Right renal cortex interstitium (tissue), 3 donors: ENCODE measurements around the gene SDHAF4. TPM values are rescaled to one million over a fixed set of nuclear protein-coding genes. Genes with fewer than 3 reads are reported as not detected.
"Not testable (repeated sequence)": the region's sequence is repeated elsewhere in the genome, so short reads cannot be mapped to it uniquely, and the experiment has no call there.

Experiments used
- DNase-seq, 3 donors: peaks; one replicate each; pipeline ENCODE4 v3.0.0-alpha.2; 2013; ENCODE audit warnings: low read depth in 3 of 3, low spot score in 2 of 3
- polyA plus RNA-seq, 3 donors: library from polyadenylated mRNA; unstranded; fragments of 120-200 nt; gene quantifications; one replicate each; pipeline ENCODE4 v1.2.1, GENCODE V29; 2013; ENCODE audit not compliant: insufficient read length in 3 of 3

Gene SDHAF4
- polyA plus RNA-seq, 3 donors, result 15.8 to 21.6 (median 21.4) TPM

DNA sequence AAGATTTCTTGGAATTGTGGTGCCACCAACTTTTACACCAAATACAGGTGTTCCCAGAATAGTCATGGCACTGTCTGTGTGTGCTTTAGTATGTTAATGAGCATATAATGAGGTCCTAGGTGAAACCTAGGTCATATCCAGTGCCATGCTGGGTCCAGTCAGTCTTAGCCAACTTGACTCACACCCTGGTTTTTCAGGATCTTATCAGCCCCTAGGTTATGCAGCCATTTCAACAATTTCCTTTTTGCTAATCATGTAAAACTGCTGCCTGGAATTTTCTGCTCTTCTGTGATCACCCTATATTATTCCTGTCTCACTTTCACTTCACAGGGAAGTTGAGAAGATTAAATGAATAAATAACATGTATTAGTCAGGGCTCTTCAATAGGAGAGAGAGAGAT, 23.7 kb downstream of the SDHAF4 start:
- no peak for DNase-seq

DNA sequence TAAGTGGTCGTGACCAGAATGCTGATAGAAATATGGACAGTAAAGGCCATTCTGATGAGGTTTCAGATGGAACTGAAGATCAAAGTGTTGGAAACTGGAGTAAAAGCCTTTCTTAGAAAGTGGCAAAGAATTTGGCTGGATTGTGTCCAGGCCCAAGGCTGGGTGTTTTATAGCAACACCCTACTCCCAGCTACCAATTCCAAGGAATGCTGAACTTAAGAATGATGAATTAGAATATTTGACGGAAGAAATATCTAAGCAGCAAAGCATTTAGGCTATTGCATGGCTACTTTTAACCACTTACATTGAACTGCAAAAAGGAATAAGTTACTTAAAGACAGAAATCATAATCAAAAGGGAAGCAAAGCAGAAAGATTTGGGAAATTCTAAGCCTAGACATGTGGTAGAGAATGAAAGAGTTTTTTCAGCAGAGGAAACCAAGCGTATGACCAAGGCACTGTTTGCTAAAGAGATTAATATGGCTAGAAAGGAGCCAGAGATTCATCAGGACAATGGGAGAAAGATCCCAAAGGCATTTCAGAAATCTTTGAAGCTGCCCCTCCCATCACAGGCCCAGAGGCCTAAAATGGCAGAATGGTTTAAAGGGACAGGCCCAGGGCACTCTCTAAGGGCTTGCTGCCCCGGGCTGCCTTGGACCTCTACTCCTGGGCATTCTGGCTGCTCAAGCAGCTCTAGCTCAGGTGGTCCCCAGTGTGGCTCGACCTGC, 25.8 kb downstream of the SDHAF4 start:
- DNase-seq, result no peak

DNA sequence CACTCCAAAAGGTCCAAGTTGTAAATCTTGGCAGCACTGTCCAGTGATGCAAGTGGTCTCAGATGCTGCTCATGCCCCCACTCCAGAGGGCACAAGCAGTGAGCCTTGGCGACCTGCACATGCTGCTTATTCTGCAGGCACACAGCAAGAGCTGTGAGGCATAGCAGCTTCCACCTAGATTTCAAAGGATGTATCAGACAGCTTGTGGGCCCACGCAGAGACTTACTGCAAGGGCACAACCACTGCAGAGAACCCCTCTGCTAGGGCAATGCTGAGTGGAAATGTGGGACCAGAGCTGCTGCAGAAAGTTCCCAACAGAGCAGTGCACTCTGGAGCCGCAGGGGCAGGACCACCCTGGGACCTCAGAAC, 26.4 kb downstream of the SDHAF4 start:
- no peak for DNase-seq

DNA sequence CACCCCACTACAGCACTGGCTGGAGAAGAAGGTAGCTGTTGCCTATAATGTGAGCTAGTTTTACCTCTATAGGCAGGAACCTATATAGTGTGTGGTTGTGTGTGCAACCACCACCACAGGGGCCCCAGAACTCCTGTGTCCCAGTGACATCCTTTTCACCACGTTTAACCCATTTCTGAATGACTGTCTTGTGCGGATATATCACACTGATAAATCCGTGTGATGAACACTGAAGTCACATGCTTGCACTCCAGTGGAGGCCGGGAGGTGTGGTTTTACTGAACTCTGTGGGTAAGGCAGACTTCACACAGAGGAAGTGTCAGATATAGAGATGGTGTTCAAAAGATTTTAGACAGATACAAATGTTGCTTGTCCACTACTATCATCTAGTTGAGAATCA, 32.5 kb downstream of the SDHAF4 start:
- DNase-seq, result no peak

DNA sequence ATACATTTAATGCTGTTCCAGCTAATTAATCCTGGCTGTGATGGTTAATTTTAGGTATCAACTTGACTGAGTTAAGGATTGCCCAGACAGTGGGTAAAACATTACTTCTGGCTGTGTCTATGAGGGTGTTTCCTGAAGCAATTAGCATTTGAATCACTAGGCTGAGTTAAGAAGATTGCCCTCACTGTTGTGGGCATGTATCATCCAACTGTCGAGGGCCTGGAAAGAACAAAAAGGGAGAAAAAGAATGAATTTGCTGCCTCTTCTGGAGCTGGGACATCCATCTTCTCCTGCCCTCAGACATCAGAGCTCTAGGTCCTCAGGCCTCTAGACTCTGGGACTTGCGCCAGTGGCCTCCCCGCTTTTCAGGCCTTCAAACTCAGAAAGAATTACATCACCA, 34.3 kb downstream of the SDHAF4 start:
- DNase-seq, result no peak

DNA sequence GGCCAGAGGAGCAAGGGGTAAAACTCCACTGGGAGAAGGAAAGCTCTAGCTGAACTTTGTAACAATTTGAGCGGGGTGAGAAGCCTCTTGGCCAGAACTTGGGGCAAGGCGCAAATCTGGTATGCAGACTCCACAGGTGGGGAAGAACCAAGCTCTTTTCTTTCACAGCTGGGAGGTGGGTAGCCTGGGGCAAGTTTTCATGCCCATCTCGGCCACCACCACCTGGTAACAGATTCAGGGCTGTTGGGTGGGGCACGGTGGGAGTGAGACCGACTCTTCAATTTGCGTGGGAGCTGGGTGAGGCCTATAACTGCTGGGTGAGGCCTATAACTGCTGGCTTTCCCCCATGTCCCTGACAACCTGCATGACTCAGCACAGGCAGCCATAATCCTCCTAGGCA, 37.5 kb downstream of the SDHAF4 start:
- DNase-seq, result no peak

DNA sequence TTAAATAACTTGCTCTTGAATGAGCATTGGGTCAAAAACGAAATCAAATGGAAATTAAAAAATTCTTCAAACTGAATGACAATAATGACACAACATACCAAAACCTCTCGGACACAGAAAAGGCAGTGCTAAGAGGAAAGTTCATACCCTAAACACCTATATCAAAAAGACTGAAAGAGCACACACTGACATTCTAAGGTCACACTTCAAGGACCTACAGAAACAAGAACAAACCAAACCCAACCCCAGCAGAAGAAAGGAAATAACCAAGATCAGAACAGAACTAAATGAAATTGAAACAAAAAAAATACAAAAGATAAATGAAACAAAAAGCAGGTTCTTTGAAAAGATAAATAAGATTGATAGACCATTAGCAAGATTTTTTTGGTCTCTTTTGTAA, 40.6 kb downstream of the SDHAF4 start:
- not testable (repeated sequence) for DNase-seq

DNA sequence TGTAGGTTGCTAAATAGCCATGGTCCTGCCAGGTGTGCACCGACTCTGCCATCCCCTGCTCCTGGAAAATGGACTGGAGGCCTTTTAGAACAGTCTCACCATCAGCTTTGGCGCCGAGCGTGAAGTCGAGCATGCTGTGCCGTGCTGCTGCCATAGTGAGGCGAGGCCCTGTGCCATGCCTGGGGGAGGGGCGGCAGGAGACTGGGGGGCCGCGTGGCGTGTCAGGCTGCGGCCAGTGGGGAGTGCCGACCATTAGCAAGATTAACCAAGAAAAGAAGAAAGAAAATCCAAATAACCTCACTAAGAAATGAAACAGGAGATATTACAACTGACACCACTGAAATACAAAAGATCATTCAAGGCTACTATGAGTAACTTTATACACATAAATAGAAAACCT, 42.5 kb downstream of the SDHAF4 start:
- not testable (repeated sequence) for DNase-seq

DNA sequence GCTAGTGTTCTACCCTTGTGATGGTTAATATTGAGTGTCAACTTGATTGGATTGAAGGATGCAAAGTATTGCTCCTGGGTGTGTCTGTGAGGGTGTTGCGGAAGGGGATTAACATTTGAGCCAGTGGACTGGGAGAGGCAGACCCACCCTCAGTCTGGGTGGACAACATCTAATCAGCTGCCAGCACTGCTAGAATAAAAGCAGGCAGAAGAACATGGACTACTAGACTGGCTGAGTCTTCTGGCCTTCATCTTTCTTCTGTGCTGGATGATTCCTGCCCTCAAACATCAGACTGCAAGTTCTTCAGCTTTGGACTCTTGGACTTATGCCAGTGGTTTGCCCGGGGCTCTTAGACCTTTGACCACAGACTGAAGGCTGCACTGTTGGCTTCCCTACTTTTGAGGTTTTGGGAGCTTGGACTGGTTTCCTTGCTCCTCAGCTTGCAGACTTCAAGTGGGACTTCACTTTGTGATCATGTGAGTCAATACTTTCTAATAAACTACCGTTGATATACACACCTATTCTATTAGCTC, 50.1 kb downstream of the SDHAF4 start:
- no peak for DNase-seq

DNA sequence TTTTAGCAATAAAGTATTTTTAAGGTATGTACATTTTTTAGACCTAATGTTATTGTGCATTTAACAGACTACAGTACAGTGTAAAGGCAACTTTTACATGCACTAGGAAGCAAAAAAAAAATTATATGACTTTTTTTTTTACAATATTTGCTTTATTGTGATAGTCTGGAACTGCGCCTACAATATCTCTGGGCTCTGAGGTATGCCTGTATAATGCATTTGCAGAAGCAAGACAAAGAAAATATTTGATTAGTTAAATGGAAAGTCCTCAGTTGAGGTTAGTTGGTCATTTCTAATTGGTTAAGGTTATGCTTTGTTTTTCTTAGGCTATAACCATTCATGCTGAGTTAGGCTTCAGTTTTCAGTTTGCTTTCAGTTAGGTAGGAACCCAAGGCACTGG, 54.0 kb downstream of the SDHAF4 start:
- DNase-seq, result no peak

DNA sequence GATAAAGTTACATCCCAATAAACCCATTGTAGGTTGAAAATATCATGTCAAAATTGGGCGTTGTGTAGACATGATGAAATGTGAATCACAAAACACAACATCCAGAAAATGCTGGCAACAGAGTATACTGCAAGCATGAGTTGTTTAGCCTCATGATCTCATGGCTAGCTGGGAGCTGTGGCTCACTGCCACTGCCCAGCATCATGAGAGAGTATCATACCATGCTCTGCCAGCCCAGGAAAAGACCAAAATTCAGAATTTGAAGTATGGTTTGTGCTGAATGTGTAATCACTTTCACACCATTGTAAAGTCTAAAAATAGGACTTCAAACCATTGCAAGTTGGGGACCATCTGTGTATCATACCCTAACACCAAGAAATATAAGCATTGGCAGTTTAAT, 55.7 kb downstream of the SDHAF4 start:
- DNase-seq, result no peak

DNA sequence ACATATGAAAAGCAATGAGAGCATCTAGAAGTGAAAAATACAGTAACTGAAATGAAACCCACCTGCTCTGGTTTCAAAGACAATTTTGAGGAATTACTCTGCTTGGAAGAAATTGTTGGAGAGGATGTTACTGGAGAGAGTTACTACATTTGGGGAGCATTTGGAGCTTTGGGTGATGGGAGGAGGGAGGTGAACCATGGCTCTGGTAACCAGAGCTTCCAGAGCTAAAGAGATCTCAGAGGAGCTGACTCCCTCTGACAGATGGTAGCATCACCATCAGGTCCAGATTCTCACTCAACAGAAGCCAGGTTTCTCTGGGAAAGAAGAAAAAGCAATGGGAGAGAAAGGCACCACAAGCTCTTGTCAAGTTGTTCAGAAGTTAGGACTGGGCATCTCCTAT, 58.7 kb downstream of the SDHAF4 start:
- DNase-seq, result no peak

DNA sequence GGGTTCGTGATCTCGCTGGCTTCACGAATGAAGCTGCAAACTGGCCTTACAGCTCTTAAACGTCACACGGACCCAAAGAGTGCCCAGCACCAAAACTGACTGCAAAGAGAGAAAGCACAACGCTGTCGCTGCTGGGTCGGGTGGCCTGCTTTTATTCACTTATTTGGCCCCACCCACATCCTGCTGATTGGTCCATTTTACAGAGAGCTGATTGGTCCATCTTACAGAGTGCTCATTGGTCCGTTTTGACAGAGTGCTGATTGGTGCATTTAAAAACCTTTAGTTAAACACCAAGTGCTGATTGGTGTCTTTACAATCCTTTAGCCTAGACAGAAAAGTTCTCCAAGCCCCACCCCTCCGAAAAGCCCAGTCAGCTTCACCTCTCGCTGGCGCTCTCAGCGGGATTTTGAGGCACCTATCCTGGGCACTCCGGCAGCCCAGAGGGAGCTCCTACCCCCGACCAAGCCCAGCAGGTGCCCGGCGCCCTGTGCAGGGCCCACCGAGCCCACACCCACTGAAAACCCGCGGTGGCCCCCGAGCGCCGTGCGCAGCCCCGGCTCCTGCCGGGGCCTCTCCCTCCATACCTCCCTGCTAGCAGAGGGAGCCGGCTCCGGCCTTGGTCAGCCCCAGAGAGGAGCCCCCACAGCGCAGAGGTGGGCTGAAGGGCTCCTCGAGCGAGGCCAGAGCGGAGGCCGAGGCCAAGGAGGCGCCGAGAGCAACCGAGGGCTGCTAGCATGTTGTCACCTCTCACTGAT, 60.9 kb downstream of the SDHAF4 start:
- no peak for DNase-seq

DNA sequence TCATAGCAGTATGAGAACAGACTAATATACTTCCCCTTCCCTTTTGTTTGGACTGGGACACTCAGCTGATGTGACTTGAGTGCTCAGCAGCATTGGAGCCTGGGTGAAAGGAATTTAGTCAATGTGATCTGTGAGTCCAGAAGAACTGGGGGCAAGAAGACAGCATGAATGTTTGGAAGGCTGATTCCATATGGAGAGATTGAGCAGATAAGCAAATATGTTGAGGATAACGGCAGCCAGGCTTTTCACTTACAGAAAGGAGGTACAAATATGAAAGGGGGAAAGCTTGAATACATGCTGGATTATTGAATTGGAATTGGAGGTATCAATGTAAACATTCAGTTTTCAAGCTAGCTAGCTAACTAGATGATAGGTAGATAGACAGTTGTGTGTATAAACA, 63.2 kb downstream of the SDHAF4 start:
- DNase-seq, result no peak

DNA sequence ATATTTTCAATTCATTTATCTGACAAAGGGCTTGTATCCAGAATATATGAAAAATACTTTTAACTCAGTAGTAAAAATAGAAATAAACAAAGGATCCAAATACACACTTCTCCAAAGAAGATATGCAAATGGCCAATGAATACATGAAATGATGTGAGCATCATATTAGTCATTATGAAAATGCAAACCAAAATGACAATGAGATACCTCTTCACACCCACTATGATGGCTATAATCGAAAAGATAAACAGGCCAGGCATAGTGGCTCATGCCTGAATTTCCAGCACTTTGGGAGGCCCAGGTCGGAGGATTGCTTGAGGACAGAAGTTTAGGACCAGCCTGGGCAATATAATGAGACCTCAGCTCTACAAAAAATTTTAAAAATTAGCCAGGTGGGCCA, 67.1 kb downstream of the SDHAF4 start:
- no peak for DNase-seq

DNA sequence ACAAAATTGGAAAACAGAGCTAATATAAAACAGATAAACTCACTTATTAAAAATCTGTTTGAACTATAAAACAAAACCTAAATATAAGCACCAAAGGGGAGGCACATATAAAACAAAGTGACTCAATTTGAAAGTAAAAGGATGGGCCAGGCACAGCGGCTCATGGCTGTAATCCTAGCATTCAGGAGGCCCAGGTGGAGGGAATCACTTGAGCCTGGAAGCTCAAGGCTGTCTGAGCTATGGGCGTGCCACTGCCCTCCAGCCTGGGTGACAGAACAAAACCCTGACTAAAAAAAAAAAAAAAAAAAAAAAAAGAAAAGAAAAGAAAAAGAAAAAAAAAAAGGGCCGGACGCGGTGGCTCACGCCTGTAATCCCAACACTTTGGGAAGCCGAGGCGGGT, 69.9 kb downstream of the SDHAF4 start:
- no peak for DNase-seq

DNA sequence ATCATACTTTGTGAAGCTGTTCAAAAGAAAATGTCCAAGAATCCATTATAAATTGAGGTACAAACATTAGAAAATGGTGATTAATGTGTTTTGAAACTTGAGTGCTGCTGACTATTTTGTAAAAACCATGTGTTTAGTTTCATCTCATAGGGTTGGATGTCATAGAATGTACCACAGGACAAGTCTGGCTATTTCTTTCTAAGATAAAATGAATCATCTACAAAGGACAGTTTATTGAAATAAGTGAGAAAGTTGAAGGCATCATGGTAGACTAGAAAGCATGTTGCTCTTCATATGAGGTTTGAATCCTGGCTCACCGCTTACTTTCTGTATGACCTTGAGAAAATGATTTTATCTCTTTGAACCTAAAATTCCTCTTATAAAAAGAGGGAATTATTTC, 71.7 kb downstream of the SDHAF4 start:
- DNase-seq, result no peak

Other genes with a start within 250 kb of the SDHAF4 start
- 10 to 100 TPM; 24.8 to 27.4 (median 26.6) TPM for gene FAM135A, start 153.4 kb upstream of the SDHAF4 start, polyA plus RNA-seq
- gene SMAP1, start 101.0 kb downstream of the SDHAF4 start, polyA plus RNA-seq, result 10 to 100 TPM; 31.5 to 33.0 (median 32.8) TPM